Fibroblast of the conjunctiva (primary cell): ENCODE data around the gene UBE2Z.
"Not testable (repeated sequence)": the region's sequence is repeated elsewhere in the genome, so short reads cannot be mapped to it uniquely, and the experiment has no call there.

Experiments used
- DNase-seq: peaks from one replicate; pipeline ENCODE4 v3.0.0-alpha.2; 2010; ENCODE audit warnings: low read depth

UBE2Z gene

DNA sequence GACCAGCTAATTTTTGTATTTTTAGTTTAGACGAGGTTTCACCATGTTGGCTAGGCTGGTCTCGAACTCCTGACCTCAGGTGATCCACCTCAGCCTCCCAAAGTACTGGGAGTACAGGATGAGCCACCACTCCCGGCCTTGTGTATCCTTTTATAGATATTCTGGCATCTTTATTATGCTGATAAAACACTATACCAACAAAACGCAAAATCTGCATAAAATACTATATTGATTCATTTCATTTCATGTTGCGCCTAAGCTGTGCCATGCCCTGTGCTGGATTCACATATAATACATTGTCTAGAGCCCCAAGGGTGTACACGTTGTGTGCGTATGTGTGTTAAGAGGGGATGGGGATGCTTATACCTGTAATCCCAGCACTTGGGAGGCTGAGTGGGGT, 3.8 kb upstream of the UBE2Z start:
- no peak for DNase-seq

DNA sequence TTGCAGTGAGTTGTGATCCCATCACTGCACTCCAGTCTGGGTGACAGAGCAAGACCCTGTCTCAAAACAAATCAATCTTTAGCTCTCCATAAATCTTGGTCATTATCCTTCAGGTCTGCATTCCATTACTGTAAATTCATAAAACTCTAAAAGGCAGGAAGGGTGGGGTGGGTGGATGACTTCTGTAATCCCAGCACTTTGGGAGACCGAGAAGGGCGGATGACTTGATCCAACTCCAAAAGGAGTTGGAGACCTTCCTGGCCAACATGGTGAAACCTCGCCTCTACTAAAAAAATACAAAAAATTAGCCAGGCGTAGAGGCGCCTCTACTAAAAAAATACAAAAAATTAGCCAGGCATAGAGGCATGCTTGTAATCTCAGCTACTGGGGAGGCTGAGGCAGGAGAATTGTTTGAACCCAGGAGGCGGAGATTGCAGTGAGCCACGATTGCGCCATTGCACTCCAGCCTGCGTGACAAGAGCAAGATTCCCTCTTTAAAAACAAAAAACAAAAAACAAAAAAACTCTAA, 2.2 kb upstream of the UBE2Z start:
- no peak for DNase-seq

DNA sequence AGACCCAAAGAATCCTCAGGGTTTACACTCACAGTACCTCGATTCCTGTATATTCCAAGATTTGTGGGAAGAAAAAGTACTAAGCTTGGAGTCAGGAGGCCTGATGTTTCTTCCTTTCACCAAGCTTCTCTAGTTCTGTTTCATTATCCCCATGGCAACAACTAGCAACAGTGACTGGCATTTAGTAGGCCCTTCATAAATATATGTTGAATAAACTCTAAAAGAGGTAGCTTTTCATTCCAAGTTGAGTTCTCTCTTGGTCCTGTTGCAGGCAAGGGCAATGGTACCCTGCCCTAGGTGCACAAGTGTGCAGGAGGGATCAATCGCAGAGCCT, 527 bp upstream of the UBE2Z start:
- peak; percentile 52 for DNase-seq

DNA sequence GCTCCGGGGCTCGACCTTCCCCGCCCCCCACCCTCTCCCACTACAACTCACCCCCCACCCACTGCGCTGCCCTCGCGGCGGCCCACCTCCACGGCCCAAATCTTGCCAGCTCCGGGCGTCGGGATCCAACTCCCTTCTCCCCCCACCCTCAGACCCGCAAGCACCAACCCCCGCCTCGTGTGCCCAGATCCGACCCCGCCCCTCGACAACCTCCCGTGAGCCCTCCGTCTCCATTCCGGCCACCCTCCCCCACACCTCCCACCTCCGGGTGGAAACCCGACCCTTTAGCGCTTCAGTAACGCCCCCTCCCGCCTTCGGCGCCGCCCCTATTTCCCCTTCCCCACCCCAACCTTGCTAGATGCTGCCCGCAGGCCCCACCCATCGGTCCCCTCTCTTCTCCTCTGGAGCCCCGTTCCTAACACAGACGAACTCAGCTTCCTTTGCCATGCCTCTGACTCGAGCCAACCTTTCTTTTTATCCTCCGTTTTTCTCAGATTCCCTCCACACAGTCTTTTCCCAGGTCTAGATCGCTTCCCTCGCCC, 717 bp downstream of the UBE2Z start:
- peak; percentile 85 for DNase-seq

DNA sequence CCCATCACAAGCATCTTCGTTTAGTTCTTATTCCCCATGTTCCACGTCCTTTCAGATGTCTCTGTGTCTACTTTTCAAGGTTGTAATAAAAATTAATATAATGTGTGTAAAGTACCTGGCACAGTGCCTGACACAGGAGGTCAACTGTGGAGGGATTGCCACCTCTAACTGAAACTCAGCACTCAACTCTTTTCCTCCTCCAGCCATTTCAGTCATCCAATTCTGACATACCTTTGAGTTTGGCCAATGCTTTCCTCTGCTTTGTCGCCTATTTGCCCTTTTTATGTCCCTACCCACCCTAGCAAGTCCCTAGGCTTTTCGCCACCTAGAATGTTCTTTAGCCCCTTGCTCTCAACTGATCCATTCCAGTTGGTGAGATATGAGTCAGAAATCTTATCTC, 1.6 kb downstream of the UBE2Z start:
- no peak for DNase-seq

DNA sequence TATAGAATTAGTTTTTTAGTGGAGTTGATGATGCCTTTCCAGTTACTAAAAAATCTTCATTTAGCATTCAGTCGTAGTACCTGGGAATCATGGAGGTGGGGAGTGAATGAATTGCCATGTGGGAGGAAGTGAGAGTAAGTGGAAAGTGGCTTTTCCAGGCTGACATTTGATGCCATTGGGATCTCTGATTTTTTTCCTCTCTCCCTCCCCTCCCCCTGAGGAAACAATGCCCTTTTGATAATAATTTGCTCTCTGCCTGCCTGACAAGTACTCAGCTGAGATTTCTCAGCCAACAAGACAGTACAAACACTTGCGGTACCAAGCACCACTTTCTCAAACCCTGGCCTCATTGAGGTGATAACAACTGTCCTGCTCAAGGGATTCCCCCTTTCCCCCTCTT, 2.2 kb downstream of the UBE2Z start:
- no peak for DNase-seq

DNA sequence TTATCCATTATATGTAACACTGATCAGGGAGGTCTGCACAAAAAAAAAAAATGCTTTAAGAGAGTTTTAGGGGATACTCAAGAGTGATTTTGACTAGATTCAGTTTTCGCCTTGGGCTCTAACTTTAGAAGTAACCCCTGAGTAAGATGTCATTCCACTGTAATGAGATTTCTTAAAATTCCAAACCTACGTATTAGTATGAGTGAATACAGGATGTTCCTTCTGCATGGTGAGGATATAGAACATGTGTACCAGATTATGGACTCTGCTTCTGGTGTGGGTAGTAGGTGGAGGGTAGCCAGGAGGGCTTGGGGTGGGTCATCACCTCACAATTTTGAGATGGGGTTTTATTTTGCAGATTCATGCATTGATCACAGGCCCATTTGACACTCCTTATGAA, 4.3 kb downstream of the UBE2Z start:
- DNase-seq = no peak

DNA sequence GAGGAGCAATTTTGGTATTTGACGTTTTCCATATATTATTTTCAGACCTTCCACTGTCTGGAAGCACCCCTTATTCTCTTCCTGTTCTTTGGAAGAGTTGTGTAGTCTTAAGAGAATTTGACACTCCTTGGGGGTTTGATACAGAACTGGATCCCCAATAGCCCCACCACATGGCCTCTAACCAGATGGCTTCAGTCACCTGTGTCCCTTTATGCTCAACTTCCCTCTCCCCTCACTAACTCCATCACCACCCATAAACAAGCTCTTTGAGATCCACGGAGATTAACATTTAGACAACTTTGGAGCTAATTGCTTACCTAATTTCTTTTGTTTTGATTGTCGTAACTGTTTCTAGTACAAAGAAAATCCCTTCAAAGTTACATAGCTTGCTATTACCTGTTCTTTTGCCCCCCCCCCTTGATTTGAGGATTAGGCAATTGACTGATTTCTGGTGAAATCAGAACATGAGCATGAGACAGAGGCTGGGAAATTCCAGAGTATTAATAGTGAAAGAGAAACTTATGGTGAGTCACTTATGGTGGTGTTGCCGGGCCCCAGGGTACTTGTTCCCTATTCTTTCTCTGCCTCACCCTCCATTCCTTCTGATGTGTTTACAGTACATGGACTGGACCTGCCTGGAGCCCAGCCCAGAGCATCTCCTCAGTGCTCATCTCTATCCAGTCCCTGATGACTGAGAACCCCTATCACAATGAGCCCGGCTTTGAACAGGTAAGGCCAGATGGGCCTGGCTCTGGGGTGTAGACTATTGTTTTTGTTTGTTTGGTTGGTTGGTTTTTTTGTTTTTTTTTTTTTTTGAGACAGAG, 7.5 kb downstream of the UBE2Z start:
- peak; percentile 87 for DNase-seq

DNA sequence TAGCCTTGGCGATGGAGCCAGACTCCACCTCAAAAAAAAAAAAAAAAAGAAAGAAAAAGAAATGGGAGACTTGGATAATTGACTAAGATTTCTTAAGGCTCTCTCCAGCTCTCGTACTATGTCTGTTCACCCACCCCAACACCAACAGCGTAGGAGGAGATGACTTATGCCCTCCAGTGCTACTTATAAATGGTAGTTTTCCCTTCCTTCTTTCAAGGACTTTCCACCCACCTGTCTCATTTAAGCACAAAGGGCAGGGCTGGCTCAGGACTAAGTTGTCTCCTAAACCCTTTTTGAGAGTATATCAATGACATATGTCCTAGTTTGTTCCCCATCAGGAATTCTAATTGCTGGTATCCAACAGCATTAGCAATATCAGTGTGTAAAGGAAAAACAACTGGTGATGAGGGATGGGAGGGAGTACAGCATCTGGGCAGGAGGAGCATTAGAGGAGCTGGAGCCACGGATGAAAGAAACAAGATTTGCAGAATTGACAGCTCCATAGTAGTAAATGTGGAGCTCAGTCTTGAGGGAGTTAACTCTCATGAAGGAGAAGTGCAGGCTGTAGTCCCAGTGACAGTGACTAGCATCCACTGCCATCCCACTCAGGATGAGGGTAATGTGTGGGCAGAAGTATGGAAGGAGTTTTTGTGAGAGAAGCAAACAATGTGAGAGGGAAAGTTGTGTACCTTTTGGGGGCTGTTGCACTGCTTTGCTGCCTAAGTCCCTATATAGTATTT, 17.2 kb downstream of the UBE2Z start:
- DNase-seq = no peak

DNA sequence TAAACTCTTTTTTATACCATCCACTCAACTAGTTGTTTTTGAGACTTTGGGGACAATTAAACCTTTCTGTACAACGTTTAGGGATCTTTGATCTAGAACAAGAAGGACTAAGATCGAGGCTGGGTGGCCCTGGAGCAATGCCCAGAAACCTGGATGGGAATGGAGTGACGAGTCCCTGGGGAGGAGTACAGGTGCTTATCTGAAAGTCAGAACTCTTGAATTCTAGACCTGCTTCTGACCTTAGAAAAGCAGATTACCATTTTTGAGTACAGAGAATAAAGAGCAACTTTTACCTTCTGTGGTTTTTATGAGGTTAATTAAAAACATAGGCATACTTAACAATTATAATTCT, 17.8 kb downstream of the UBE2Z start:
- no peak for DNase-seq

DNA sequence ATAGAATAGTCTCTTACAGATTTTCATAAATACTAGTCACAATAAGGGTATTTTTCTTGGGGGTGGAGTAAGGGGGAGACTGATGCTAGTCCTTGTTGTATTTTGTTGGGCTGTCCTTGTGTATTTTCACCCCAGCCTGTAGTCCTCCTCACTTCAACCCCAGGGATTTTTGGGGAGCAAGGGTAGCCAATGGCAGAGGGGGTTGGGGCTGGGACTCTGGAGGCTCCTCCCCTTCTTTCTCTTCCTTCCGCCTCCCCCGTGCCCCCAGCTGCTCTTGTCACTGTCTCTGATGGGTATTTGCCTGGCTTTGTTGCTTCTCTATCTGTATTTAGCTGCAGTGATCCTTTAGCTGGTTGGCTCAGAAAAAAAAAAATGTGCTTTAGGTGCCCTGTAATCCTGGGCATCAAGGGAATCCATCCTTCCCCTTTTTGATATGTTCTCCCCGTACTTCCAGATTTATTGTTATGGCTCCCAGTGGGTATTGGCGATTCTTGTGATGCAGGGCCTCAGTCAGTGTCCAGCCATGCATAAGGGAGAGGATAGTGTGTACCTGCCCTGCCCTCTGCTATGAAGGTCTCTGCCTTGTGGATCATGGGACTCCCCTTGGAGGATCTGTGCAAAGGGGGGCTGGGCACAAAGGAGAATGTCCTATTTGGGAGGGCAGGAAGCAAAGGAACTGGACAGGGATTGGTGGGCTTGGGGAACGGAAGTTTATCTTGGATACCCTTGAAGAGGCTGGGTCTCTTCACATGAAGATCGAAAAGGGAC, 20.0 kb downstream of the UBE2Z start:
- no peak for DNase-seq

DNA sequence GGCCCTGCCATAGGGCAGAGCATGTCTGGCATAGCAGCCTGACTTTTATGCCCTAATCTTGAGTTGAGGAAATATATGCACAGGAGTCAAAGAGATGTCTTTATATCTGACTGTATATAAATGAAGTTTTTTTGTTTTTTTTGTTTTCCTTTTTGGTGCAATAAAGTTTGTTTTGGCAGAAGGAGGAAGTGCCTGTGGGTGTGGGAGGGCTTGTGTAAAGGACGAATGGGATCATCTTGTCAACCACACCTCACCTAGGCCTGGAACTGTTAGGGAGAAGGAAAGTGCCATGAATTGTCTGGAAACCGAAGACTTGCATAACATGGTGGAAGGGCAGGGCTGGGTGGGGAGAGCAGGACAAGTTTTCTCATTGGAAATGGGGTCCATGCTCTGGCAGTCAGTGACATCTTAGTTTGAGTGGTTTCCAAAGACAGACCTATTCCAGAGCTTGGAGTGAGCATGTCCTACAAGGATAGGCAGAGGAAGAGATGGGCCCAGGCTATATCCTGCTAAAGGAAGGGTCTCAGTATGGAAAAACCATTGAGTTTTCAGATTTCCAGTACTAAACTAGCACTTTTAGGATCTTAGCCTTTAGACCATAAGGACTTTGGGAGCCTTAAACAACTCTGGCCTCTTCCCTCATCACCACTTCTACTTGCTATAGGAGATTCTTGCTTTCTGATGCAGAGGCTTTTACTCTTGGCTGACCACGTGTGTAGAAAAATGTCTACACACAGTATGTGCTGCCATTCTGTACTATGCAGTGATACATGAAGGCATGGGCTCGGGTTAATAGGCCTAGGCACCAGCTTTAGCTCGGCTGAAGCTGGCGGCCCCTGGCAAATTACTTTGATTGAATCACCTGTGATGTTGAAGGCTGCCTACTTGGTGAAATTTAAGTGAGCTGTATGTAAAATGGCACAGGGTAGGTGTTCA, 20.9 kb downstream of the UBE2Z start:
- no peak for DNase-seq

DNA sequence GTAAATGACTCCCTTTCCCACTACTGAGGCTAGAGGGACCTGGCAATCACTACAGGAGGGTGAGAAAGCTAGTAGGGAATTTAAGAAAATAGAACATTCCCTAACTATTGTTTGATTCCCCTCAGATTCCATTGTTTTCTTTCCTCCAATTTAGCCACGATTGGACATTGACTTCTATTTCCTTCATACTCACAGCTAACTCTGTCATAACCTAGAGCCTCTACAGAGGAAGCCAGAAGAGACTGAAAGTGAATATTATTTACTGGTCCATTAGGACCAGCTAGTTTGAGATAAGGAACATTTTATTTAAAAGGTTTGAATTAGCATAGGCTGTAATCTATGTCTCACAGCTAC, 21.6 kb downstream of the UBE2Z start:
- no peak for DNase-seq

DNA sequence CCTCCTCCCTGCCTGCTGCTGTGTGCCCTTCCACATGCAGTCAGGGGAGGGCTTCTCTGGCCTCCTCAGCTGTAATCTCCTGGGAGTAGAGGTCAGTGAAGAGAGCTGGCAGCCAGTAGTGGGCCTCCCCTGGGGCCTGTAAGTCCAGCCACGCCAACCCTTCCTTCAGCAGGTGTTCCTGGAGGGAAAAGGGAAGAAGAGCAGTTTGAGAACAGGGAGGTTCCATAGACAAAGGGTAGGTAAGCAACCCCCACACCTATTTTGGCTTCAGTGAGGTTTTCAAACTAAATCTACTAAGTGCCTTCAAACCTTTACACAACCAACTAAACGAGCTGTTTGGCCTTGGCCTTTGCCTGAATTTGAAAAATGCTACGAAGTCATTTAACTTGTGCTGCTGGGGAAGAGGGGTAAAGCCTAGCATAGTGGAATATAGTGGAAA, 22.2 kb downstream of the UBE2Z start:
- DNase-seq = no peak

DNA sequence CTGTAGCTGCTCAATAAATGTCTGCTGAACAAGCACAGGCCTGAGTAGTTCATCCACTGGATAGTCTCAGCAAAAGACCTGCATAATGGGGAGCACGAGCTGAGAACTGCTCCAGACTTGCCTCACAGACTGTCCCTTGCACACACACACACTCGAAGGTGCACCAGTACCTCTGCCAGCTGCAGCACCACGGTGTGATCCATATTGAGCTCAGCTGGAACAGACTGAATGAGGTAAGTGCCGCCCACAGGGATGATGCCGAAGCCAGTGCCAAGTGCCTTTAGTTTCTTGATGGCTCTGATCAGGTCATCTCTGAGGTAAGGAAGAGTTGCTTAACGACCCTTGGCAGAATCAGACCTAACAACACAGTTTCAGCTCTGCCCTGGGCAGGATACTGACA, 24.8 kb downstream of the UBE2Z start:
- DNase-seq = no peak

DNA sequence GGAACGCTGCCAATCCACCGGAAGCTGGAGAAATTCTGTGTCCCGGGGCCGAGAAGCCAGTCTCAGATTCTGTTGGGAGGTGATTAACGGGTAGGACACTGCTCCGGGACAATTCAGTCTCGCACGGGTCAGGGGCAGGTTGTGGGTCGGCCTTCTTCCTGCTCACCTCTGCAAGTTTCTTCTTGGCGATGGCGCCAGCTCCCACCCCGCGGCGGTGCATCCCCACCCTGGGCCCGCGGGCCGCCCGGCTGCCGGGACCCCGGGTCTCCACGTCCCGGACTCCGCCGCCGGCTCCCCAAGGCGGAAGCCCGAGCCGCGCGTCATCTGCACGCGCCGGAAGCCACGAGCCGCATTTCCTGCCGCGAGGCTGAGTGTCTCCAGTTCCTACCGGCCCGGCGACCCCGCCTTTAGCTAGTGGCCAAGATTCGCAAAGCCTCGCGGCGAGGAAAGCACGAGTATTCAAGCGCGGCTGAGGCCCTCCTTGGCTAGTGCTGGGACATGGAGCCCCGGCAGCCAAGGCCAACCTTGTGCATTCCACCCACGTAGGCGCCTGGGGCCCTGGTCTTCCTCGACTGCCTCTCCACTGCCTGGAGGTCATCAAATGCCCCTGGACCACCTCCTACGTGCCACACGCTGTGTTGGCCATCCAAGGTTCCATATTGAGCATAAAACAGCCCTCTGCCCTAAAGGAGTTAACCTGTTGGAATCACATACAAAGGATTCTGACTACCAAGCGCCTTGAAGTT, 36.5 kb downstream of the UBE2Z start, which contains the start of gene SNF8:
Gene SNF8, minus strand, starts transcription at position 328 of the 746 bp plus-strand sequence. Its CDS starts 108 bp downstream, at position 220.
- DNase-seq = peak; percentile 77

DNA sequence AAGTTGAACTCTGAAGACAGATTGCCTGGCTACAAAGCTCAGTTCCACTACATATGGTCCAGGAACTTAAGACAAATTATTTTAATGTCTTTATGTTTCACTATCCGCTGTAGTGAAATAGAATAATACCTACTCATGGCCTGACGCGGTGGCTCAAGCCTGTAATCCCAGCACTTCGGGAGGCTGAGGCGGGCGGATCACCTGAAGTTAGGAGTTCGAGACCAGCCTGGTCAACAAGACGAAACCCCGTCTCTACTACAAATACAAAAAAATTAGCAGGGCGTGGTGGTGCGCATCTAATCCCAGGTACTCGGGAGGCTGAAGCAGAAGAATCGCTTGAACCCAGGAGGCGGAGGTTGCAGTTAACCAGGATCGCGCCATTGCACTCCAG, 37.0 kb downstream of the UBE2Z start:
- DNase-seq = not testable (repeated sequence)

DNA sequence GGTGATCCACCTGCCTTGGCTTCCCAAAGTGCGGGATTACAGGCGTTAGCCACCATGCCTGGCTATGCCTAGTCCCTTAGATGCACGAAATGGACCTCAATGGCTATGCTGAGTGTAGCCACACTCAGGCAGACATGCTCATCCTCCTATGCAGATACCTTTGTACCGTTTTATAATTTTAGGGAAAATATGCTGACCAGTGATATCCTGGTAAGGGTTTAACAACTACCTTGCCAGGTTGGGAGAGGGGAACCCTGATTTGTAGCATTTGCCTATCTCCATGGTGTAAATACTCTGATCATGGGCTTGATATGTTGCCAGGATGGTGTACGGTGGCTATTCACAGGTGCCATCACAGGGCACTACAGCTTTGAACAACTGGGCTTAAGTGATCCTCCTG, 43.4 kb downstream of the UBE2Z start:
- DNase-seq = no peak

DNA sequence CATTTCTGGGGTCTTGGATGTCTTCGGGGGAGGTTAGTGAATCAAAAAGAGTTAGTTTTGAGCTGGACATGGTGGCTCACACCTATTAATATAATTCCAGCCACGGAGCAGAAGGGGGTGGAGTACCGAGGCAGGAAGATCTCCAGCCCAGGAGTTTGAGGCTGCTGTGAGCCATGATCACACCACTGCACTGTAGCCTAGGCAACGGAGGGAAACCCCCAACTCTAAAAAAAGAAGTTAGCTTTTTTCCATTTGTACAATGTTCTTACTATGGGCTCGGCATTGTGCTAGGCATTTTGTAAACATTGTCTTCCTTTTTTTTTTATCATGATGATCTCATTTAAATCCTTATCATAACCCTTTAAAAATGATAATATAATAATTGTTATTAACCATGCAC, 44.7 kb downstream of the UBE2Z start:
- DNase-seq = no peak

DNA sequence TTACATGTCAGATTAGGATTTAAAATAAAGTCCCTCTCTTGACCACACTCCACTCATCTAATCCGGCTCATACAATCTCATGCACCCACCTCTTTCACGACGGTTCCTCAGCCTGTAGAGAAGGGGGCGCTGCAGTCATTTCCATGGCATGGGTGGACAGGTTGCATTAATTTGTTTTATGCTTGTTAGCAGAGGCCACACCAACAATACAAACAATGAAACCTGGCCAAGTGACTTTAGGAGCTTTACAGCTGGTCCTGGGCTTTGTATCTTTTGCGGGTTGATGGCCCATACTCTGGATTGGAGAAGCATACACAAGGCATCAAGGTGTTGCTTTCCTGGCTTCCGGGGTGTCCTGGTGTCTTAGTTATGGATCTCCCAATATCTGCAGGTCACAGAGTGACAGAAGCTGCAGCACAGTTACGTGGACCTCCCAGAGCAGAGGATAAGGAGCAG, 46.1 kb downstream of the UBE2Z start:
- DNase-seq = peak; percentile 24
